Spleen (tissue), 7 donors: ENCODE data around the gene EED.

ENCODE experiments used
- CTCF ChIP-seq, 11 experiments: fragments of 200-600 bp in 7 of 11; fragments of 450-650 bp in 4 of 11; sonication (generic) in 4 of 11; IDR thresholded peaks in 8 of 11; conservative IDR thresholded peaks in 3 of 11; 1 replicate in 7 of 11; 2 replicates in 4 of 11; pipeline versions ENCODE4 v1.4.0 to v1.8.0; 2016 to 2021; ENCODE audit warnings: antibody characterized with exemption in 11 of 11, inconsistent platforms in 4 of 11, mild to moderate bottlenecking in 1 of 11
- POLR2A ChIP-seq, 3 donors: fragments of 450-650 bp; IDR thresholded peaks; one replicate each; pipeline ENCODE4 v1.5.1; 2017; ENCODE audit warnings: antibody characterized with exemption in 3 of 3, mild to moderate bottlenecking in 1 of 3
- POLR2AphosphoS5 ChIP-seq, 3 donors: sonication (generic); formaldehyde crosslinking; IDR thresholded peaks; one replicate each; pipeline ENCODE4 v1.5.1; 2017; ENCODE audit warnings: antibody characterized with exemption in 3 of 3
- donor health status: DM: no; HTN: no; CAD: no; lungs with moderate emphysema.
- donor health status: DM: no; HTN: no; CAD: no.
- donor health status: DM: no; HTN: no; CAD: no.

GRCh38 chr11:86205421-86206336, 38.9 kb upstream of the EED start:
- no peak for TF ChIP-seq CTCF (IDR thresholded peaks at IDR 0.05 in 8 of 11, conservative IDR thresholded peaks at IDR 0.05 in 3 of 11)
- TF ChIP-seq POLR2A (IDR thresholded peaks at IDR 0.05), result no peak
- TF ChIP-seq POLR2AphosphoS5 (IDR thresholded peaks at IDR 0.05), result no peak
